ENCODE data around the gene NEU2.

Gene NEU2

GRCh38 chr2:233082931-233083755, 50.7 kb downstream of the NEU2 start:
- Mint-ChIP-seq H3K9me3 (no peaks in the 10 kb centered on the region), H3K36me3 (peaks cover 98% of the 10 kb centered on the region), H3K4me1 (peaks cover 93% of the 10 kb centered on the region), H3K27ac (peak overlapping the region; percentile 91), H3K4me3 (peak overlapping the region; percentile 67)
- ATAC-seq, result no peak
- DNase-seq (ENCODE audit: low spot score in 2 of 2), result no peak

- peak overlapping the region; percentile 91 for H3K27ac Mint-ChIP-seq
- H3K4me1 Mint-ChIP-seq, result peaks cover 97% of the 10 kb centered on the region
- peak overlapping the region; percentile 67 for H3K4me3 Mint-ChIP-seq
- H3K36me3 Mint-ChIP-seq, result peaks cover 98% of the 10 kb centered on the region
- no peaks in the 10 kb centered on the region for H3K9me3 Mint-ChIP-seq
- no peak for ATAC-seq
- DNase-seq (ENCODE audit: low spot score in 2 of 2), result no peak
Measured at GRCh38 chr2:233083782-233084181, 51.3 kb downstream of the NEU2 start.

GRCh38 chr2:233084488-233084887, 52.0 kb downstream of the NEU2 start:
- Mint-ChIP-seq H3K4me1 (peaks cover 92% of the 10 kb centered on the region), H3K9me3 (no peaks in the 10 kb centered on the region), H3K27ac (peak overlapping the region; percentile 91), H3K4me3 (peak overlapping the region; percentile 67), H3K36me3 (peaks cover 95% of the 10 kb centered on the region)
- DNase-seq (ENCODE audit: low spot score in 2 of 2) (peak in 1 of 2 donors; percentile 78), ATAC-seq (peak; percentile 75)

Measured in stimulated activated effector memory CD8-positive, alpha-beta T cell treated with anti-CD3 and anti-CD28 coated beads, Interleukin-12 subunit alpha, Interleukin-12 subunit beta, amount 100 ng/mL, for 72 hours (primary cell).